HG03095 (cell line): ENCODE measurements around the gene CCND1.
A peak's percentile ranks its signal among the peaks of the same experiment; 100 is the strongest.

Experiments used
- ATAC-seq: cut with Tn5 transposase; IDR thresholded peaks from one replicate; pipeline ENCODE4 v1.9.1; 2021; ENCODE audit warnings: moderate library complexity; ENCODE audit not compliant: unreplicated experiment

Gene CCND1

GRCh38 chr11:69664103-69664775, 23.3 kb downstream of the CCND1 start:
- no peak for ATAC-seq

- ATAC-seq = no peak
These were observed 23.9 kb downstream of the CCND1 start for GRCh38 chr11:69664901-69665300.

DNA sequence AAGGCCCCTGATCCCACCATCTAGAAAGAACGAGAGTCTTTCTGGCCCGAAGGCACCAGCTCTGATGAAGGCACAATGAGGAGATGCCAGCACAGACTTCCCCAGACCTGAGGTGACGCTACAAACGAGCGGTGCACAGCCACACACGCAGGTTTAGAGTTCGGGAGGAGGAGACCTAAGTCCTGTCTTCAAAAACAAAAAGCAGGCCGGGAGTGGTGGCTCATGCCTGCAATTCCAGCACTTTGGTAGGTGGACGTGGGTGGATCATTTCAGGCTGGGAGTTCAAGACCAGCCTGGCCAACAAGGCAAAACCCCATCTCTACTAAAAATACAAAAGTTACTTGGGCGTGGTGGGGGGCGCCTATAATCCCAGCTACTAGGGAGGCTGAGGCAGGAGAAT, 24.7 kb downstream of the CCND1 start:
- no peak for ATAC-seq

DNA sequence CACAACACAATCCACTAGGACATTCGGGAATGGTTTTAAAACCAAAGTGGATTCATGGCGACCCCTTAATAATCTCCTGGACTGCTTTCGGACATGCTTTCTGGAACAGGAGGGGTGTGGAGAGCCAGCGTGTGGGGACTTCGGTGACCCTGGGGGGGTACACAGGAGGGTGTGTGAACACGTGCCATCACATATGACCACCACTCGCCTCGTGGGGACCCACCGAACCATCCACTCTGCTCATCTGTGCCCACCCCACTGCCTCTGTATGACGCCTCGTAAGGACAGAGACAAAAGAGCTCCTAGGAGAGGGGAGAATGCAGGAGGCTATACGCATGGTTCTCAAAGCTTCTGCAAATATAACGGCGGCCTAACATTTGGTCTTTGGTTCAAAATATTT, 25.3 kb downstream of the CCND1 start:
- ATAC-seq = no peak

DNA sequence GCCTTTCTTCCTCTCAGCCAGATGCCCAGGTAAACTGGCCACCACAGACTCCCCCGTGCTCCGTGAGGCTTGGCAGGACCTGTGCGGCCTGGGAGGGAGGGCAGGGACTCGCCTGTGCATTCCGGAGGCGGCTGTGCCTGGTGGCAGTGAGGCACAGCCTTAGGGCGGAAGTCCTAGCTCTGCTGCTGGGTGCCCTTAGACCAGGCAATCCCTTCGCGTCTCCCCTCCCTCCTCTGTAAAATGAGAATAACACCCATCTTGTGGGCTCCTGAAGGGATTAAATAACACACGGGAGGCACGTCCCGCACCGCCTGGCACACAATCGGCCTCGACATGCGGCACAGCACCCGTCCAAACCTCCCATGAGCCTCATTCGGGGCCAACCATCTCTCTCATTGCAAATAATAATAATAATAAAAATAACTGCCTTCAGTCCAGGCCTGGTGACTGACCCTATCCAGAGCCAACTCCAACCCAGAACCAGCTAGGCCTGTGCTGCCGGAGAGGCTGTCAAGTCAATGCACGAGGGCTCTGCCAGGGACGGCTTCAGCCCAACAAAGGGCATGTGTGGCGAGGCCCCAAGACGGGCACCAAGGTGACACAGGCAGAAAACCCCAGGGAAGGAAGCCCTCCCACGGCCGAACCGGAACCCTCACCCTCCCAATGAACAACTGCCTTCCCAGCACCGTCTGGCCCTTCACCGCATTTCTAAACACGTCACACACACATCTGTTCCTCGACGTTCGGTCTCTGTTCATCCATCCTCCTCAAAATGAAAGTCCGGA, 26.0 kb downstream of the CCND1 start:
- no peak for ATAC-seq

DNA sequence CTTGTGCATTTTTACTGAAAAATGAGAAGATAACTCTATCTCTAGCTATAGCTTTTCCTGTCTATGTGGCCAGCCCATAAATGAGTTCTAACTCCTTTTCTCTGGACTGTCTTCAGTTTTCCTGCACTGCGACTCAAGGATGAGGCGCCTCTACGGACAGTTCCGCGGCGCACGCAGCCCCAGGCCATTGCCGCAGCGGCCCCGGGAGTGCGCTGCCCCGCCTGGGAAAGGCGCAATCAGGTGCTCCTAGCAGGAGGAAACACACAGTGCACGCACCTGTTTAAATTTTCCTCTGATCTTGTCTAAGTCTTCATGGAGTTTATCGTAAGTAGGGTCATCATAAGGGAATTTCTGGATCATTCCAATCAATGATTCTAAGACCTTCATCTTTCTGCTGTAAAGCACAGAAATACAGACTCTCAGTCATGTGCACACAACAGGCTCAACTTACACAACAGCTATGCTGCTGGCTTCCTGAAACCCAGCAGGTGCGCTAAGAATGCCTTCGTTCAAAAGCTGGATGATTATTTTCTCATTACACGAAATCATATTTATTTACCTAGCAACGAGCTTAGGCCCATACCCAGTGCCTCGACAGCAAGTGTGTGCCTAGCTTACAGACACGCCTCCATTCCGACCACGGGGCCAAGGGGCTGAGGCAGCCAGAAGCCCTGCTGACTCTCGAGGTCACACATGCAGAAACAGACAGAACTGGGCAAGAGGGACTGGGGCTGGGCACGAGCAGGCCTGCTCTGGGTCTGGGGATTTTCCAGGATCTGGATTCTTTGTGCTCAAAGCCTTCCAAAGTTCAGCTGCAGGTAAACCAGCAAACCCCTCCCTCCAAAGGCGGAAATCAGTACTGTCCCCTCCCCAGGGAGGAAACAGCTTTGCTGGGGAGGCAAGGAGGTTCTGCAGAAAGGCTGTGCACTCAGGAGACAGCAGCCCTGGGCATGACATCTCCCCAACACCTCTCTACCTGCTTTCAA, 27.0 kb downstream of the CCND1 start:
- no peak for ATAC-seq

- ATAC-seq = no peak
These were observed 28.5 kb downstream of the CCND1 start for GRCh38 chr11:69669486-69669885.

- ATAC-seq = no peak
These were observed 29.3 kb downstream of the CCND1 start for GRCh38 chr11:69670158-69670845.

- no peak for ATAC-seq
These were observed 30.9 kb downstream of the CCND1 start for GRCh38 chr11:69671734-69672465.

- no peak for ATAC-seq
These were observed 33.4 kb downstream of the CCND1 start for GRCh38 chr11:69674267-69674885.

DNA sequence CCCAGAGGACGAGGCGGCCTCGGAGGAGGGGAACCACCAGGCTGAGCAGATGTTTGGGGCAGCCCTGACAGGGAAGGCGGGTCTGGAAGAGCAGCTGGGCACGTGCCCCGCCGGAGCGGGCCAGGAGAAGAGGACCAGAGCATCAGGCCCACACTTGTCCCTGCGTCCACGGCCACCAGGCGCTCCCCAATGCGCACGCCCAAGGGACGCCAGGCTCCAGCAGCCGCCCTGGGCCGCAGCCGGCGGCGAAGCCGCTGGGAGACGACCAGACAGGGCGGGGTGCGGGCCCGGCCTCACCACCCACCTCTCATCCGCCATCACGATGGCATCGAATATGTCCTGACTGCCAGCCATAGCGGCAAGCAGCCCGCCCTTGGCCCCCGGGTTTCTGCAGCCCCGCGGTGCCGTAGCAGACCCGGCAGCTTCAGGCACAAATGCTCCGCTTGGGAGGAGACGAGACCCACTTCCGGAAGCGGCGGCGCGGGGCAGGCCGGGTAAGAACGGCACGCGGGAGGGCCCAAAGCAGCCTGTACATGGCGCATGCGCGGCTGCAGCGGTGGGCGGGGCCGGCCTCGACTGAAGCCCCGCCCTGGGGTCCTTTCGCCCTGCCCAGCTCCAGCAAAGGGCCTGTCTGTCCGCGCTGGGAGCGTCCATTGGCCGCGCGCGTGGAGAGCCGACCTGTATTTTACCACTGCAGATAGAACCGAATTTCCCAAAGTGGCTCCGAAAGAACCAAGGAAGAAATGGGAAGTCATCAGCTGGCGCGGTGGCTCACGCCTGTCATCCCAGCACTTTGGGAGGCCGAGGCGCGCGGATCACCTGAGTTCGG, 34.1 kb downstream of the CCND1 start, which contains the start of gene LTO1:
LTO1 (minus strand) TSS at position 468 of the 829 bp plus-strand sequence; CDS start at position 354, 114 bp downstream.
- ATAC-seq = peak; percentile 79

GRCh38 chr11:69677749-69678148, 36.8 kb downstream of the CCND1 start:
- ATAC-seq = no peak

- no peak for ATAC-seq
These were observed 39.7 kb downstream of the CCND1 start for GRCh38 chr11:69680688-69681087.

DNA sequence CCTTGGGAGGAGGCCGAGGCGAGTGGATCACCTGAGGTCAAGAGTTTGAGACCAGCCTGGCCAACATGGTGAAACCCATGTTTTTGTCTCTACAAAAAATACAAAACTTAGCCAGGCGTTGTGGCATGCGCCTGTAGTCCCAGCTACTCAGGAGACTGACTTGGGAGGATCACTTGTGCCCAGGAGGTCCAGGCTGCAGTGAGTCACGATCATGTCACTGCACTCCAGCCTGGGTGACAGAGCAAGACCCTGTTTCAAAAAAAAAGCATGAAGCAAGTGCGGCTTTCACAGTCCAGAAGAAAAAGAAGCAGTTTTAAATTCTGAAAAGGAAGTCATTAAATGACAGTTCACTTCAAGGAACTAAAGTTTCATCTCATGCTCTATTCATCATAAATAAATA, 41.3 kb downstream of the CCND1 start:
- ATAC-seq = no peak

GRCh38 chr11:69682681-69683326, 41.8 kb downstream of the CCND1 start:
- no peak for ATAC-seq

DNA sequence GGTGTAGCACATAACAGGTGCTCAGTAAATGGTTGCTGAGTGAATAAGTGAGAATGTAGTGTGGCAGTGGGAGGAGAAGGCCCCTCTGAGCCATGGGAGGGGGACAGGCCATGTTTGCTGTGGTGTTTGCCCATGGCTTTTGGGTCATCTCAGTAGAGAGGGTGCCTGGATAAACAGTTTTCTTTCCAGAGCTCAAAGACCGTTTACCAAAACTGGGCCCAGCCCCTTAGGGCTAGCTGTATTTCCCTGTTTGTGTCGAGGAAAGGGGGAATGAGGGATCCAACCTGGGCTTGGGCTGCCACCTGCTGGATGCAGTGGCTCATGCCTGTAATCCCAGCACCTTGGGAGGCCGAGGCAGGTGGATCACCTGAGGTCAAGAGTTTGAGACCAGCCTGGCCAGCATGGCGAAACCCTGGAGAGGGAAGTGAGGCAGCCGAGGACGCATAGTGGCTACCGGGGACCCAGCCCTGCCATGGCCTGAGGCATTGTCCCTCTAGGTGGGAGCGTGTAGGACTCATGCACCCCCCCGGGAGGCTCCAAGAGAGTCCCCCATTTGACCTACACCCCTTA, 42.9 kb downstream of the CCND1 start:
- no peak for ATAC-seq

- ATAC-seq = no peak
These were observed 43.7 kb downstream of the CCND1 start for GRCh38 chr11:69684651-69685050.

DNA sequence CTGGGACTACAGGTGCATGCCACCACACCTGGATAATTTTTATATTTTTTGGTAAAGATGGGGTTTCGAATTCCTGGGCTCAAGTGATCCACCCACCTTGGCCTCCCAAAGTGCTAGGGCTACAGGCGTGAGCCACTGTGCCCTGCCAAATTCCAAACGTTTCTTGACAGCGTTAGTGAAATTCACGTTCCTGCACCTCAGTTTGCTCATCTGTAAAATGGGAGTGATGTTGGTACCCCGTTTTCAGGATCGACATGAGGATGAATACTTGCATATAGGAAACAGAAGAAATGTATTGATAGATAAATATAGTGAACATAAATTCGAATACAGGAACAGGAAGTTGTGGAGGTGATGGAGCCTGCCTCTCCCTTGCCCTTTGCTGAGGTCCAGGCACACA, 44.4 kb downstream of the CCND1 start:
- ATAC-seq = no peak
